ENCODE data around the gene EEA1. TPM values are rescaled to one million over a fixed set of nuclear protein-coding genes. Genes with fewer than 3 reads are reported as not detected.
"Not testable (repeated sequence)": the region's sequence is repeated elsewhere in the genome, so short reads cannot be mapped to it uniquely, and the experiment has no call there.

The EEA1 gene
- total RNA-seq, 8 experiments from 2014 or later: 10.6 to 49.2 (median 19.1) TPM

DNA sequence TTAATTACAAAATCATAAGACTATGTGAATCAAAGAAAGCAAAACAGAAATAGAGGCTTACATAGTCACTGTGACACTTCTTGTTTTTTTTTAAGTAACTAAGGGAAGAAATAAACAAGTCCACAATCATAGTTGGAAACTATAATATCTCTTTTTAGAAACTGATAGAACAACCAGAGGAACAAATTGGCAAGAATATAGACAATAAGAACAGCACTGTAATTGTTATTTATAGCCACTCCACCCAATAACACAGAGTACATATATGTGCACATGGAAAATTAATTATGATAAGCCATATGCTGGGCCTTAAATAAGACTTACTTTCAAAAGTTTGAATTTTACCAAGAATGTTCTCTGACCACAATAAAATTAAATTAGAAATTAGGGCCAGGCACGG, 125.2 kb downstream of the EEA1 start:
- ATAC-seq (replicated peaks in 6 of 8): peak in 1 of 8 experiments; percentile 55
- Histone ChIP-seq H3K4me1 (replicated peaks in 1 of 2) (no peaks in the 10 kb centered on the region), H3K27ac (no peak overlapping the region), H3K4me3 (no peak overlapping the region)
- 57 to 100% (median 100%) methylated on average over 1 of the region's 1 CpG; no CpG with 5 or more reads in 7 of the 10 experiments for WGBS, 10 experiments
- in situ Hi-C loops (cut with MboI; ENCODE audit: low pct_unique_long_range_greater_than_20kb in 2 of 9, low sequenced_read_pairs in 9 of 9, unreplicated experiment in 9 of 9): no loop called here

DNA sequence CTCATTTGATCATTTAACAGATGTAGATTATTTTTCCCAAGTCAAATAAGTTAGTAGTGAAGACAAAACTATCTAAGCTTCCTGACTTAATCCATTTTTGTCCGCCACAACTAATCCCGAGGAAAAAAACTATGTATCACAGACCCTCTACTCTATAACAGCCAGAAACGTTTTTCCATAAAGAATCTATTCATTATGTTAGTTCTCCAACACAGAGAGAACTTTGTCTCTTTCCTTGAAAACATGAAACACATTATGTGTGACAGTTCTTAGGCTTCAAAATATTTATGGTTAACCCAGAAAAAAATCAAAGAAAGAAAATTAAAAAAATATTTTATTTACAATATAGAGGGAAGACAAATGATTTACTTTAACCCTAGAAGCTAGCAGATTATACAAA, 126.2 kb downstream of the EEA1 start:
- Histone ChIP-seq H3K27ac (no peak overlapping the region), H3K4me1 (replicated peaks in 1 of 2) (no peaks in the 10 kb centered on the region), H3K4me3 (no peak overlapping the region)
- ATAC-seq (replicated peaks in 6 of 8): no peak
- in situ Hi-C loops (cut with MboI; ENCODE audit: low pct_unique_long_range_greater_than_20kb in 2 of 9, low sequenced_read_pairs in 9 of 9, unreplicated experiment in 9 of 9): no loop called here
- WGBS, 10 experiments: 20 to 100% (median 77%) methylated on average over 1 to 3 of the region's 3 CpGs; no CpG with 5 or more reads in 1 of the 10 experiments

DNA sequence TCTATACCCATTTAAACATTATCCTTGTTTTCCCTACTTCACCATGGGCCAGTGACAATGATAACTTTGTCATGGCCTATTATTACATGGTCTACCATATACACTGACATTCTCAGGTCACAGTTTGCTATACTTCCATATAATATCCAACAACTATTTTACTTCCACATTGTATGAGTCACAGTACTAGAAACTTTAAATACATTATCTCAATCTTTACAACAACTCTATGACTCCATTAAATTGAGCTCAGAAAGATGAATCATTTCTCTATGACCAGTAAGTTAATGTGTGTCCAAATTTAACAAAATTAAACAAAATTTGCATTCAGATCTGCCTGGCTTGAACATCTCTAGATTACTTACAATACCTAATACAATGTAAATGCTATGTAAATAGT, 132.4 kb downstream of the EEA1 start:
- H3K4me1 ChIP-seq (replicated peaks in 1 of 2): no peaks in the 10 kb centered on the region
- ATAC-seq (replicated peaks in 6 of 8): no peak
- H3K27ac ChIP-seq: no peak overlapping the region
- H3K4me3 ChIP-seq: no peak overlapping the region
- in situ Hi-C loops (cut with MboI; ENCODE audit: low pct_unique_long_range_greater_than_20kb in 2 of 9, low sequenced_read_pairs in 9 of 9, unreplicated experiment in 9 of 9): no loop called here

DNA sequence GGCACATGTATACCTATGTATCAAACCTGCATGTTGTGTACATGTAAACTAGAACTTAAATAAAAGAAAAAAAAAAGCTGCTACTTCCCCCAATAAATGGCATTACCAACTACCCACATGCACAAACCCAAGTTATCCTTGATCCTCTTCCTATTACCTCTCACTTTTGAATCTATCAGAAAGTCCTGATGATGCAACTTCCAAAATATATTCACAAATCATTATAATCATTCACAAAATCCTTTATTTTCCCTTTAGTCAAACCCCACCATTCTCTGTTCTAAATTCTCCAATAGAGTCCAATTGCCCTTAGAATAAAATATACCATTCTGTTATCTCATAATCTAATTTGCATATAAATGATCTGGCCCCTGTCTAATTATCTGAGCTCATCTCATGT, 134.3 kb downstream of the EEA1 start:
- in situ Hi-C loops (cut with MboI; ENCODE audit: low pct_unique_long_range_greater_than_20kb in 2 of 9, low sequenced_read_pairs in 9 of 9, unreplicated experiment in 9 of 9): no loop called here
- no peak for ATAC-seq (replicated peaks in 6 of 8)

DNA sequence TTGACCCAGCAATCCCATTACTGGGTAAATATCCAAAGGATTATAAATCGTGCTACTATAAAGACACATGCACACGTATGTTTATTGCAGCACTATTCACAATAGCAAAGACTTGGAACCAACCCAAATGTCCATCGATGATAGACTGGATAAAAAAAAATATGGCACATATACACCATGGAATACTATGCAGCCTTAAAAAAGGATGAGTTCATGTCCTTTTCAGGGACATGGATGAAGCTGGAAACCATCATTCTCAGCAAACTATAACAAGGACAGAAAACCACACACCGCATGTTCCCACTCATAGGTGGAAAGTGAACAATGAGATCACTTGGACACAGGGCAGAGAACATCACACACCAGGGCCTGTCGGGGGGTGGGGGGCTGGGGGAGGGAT, 134.7 kb downstream of the EEA1 start:
- ATAC-seq (replicated peaks in 6 of 8); in situ Hi-C loops (cut with MboI; ENCODE audit: low pct_unique_long_range_greater_than_20kb in 2 of 9, low sequenced_read_pairs in 9 of 9, unreplicated experiment in 9 of 9): not testable (repeated sequence)

More for the DNA sequence above, 134.3 kb downstream of the EEA1 start:
- no peak overlapping the region for H3K4me3 ChIP-seq
- H3K27ac ChIP-seq: no peak overlapping the region
- no peaks in the 10 kb centered on the region for H3K4me1 ChIP-seq (replicated peaks in 1 of 2)

DNA sequence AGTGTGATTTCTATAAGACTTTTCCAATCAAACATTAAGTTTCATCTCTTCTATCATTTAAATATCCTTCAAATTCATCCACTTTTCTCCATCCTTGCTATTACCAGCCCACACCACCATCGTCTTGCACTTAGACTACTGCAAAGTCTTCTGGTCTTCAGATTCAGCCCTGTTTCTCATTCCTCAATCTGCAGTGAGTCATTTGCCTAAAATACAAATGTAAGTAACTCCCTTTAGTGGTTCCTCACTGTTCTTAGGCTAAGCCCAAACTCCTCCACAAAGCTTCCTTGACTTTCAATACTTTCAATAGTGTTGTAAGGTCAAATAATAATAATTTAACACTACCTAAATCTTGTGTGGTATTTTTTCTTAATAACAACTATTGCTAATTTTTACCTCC, 143.1 kb downstream of the EEA1 start:
- peak in 3 of 8 experiments; percentile 21 to 81 (median 76) for ATAC-seq (replicated peaks in 6 of 8)
- WGBS, 10 experiments: 0 to 100% (median 87%) methylated on average over 1 of the region's 1 CpG; no CpG with 5 or more reads in 2 of the 10 experiments
- in situ Hi-C loops (cut with MboI; ENCODE audit: low pct_unique_long_range_greater_than_20kb in 2 of 9, low sequenced_read_pairs in 9 of 9, unreplicated experiment in 9 of 9): no loop called here
- Histone ChIP-seq H3K27ac (no peak overlapping the region), H3K4me1 (replicated peaks in 1 of 2) (no peaks in the 10 kb centered on the region), H3K4me3 (no peak overlapping the region)

More for the DNA sequence above, 134.7 kb downstream of the EEA1 start:
- H3K4me1 ChIP-seq (replicated peaks in 1 of 2); H3K4me3 ChIP-seq; H3K27ac ChIP-seq: not testable (repeated sequence)
- 100% methylated on average over 1 to 2 of the region's 5 CpGs; no CpG with 5 or more reads in 7 of the 10 experiments for WGBS, 10 experiments

DNA sequence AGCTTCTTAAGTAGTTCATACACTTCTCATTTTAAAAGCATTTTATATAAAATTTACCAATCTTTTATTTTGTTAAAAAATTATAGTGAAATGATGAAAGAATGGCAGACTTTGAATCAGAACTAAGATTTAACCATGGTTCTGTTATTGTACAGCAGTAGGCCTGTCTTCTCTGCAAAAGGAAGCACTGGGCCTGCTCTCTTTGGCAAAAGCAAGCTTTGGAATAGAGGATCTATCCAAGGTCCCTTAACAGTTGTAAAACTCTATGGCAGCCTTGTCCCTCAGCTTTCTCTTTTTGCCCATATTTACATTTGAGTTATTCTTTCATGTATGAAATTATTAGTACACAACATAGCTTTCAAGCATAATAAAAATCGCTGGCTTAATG, 143.5 kb downstream of the EEA1 start:
- no peak overlapping the region for H3K27ac ChIP-seq
- 25 to 100% (median 86%) methylated on average over 1 of the region's 1 CpG; no CpG with 5 or more reads in 2 of the 10 experiments for WGBS, 10 experiments
- no peaks in the 10 kb centered on the region for H3K4me1 ChIP-seq (replicated peaks in 1 of 2)
- ATAC-seq (replicated peaks in 6 of 8): peak in 2 of 8 experiments; percentile 6 to 22
- H3K4me3 ChIP-seq: no peak overlapping the region
- in situ Hi-C loops (cut with MboI; ENCODE audit: low pct_unique_long_range_greater_than_20kb in 2 of 9, low sequenced_read_pairs in 9 of 9, unreplicated experiment in 9 of 9): no loop called here

DNA sequence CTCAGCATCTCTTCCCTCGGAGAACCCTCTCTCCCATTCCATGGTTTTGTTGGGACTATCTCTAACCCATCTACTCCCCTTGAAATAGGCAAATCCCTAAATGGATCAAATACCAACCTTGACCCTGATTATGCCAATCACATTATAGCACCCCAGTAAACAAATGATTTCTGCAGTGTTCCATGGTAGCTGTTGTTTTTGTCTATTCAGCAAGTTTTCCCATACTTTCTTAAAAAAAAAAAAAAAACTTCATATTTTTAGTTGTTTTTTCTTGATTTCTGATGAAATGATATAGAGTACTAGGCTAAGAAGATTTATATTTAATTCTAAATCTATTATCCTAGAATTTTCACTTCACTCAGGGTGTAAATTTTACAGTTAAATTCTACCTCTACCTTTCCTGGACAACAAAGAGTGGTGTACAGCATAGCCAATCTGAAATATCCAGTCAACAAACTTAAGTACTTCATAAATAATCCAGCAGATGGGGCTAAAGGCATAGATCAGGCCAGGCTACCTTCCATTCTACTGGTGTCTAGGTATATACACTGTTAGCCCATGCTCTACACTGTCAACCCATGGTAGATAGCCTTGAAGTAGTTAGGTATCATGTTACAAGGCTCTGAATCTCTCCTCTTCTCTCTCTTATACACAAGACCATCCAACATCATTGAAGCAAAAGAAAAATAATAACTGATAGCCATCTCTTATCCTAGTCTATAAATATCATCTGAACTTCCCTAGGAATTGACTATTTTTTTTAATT, 144.1 kb downstream of the EEA1 start:
- no peak overlapping the region for H3K4me3 ChIP-seq
- H3K4me1 ChIP-seq (replicated peaks in 1 of 2): no peaks in the 10 kb centered on the region
- in situ Hi-C loops (cut with MboI; ENCODE audit: low pct_unique_long_range_greater_than_20kb in 2 of 9, low sequenced_read_pairs in 9 of 9, unreplicated experiment in 9 of 9): no loop called here
- 0 to 100% (median 63%) methylated on average over 1 of the region's 1 CpG; no CpG with 5 or more reads in 1 of the 10 experiments for WGBS, 10 experiments
- ATAC-seq (replicated peaks in 6 of 8): peak; percentile 63 to 98 (median 85)
- no peak overlapping the region for H3K27ac ChIP-seq

DNA sequence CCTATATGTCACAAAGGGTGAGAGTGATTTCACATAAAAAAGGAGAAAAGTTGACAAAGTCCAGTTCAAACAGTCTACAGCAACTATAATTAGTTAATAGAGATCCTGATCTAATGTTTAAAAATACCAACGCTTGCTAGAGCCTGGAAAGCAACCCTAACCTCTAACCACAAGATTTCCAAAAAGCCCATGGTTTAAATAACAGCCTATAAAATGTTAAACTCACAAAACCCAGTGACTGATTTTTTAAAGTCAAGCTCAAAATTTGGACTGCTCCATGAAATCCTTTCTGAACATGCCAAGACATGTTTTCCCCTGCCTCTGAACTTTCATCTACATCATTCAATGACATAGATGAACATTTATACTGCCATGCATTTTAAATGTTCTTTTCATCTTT, 144.7 kb downstream of the EEA1 start:
- no peak overlapping the region for H3K27ac ChIP-seq
- no peak overlapping the region for H3K4me3 ChIP-seq
- no peaks in the 10 kb centered on the region for H3K4me1 ChIP-seq (replicated peaks in 1 of 2)
- 67 to 100% (median 100%) methylated on average over 1 of the region's 1 CpG; no CpG with 5 or more reads in 3 of the 10 experiments for WGBS, 10 experiments
- in situ Hi-C loops (cut with MboI; ENCODE audit: low pct_unique_long_range_greater_than_20kb in 2 of 9, low sequenced_read_pairs in 9 of 9, unreplicated experiment in 9 of 9): no loop called here
- ATAC-seq (replicated peaks in 6 of 8): peak in 2 of 8 experiments; percentile 8 to 10

DNA sequence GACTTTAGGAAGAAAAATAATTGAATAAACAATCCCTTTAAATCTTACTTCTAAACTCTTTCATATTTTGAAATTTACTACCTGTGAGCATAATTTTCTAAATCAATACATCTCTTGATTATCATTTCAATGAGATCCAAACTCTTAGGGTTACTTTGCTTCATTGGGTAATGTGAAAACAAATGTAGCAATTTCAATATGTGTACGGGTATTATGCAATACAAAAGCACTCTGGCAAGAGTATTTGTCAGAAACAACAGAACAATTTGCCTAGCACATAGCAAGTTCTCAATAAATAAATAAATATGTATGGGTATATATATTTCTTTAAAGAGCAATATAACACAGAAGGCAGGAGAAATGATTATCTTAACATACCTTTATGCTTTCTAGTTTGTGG, 149.2 kb downstream of the EEA1 start:
- no peaks in the 10 kb centered on the region for H3K4me1 ChIP-seq (replicated peaks in 1 of 2)
- no peak overlapping the region for H3K4me3 ChIP-seq
- no peak for ATAC-seq (replicated peaks in 6 of 8)
- H3K27ac ChIP-seq: no peak overlapping the region
- 31 to 100% (median 77%) methylated on average over 1 of the region's 1 CpG for WGBS, 10 experiments
- in situ Hi-C loops (cut with MboI; ENCODE audit: low pct_unique_long_range_greater_than_20kb in 2 of 9, low sequenced_read_pairs in 9 of 9, unreplicated experiment in 9 of 9): no loop called here

DNA sequence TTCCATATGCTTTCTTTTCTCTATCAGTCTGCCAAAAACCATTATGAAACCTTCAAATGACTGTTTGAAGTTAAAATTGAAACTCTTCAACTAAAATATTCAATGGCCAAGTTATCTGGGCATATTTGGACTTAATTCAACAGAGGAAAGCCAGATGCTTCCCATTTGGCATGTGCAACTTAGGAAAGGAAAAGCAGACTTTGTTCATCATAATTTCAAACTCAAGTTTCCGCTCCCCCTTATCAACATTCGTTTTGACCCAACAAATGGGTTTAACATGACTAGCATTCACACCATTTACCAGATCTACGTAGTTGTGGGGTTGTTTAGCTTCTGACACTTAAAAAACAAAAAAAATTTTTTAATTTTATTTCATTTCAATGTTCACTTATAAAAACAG, 150.6 kb downstream of the EEA1 start:
- H3K4me3 ChIP-seq: no peak overlapping the region
- H3K4me1 ChIP-seq (replicated peaks in 1 of 2): no peaks in the 10 kb centered on the region
- no peak for ATAC-seq (replicated peaks in 6 of 8)
- in situ Hi-C loops (cut with MboI; ENCODE audit: low pct_unique_long_range_greater_than_20kb in 2 of 9, low sequenced_read_pairs in 9 of 9, unreplicated experiment in 9 of 9): no loop called here
- WGBS, 10 experiments: 47 to 100% (median 94%) methylated on average over 1 to 3 of the region's 3 CpGs
- no peak overlapping the region for H3K27ac ChIP-seq

DNA sequence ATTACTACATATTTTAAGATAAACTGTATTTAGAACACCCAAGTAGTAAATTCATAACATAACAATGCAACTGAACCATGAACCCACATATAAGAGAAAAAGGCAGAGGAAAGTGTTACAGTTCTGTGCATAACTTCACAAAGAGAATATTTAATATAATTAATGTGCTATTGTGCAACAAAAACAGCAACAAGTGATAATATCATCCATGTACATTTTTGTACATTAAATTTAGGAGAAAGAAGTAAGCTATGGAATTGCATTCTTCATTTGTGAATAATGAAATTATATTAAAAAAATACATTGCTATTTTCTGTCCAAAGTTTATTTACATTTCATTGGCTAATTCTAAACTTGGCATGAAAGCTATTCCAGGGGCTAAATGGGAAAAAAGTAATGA, 153.7 kb downstream of the EEA1 start:
- H3K4me3 ChIP-seq: no peak overlapping the region
- H3K27ac ChIP-seq: no peak overlapping the region
- no peaks in the 10 kb centered on the region for H3K4me1 ChIP-seq (replicated peaks in 1 of 2)
- no peak for ATAC-seq (replicated peaks in 6 of 8)
- in situ Hi-C loops (cut with MboI; ENCODE audit: low pct_unique_long_range_greater_than_20kb in 2 of 9, low sequenced_read_pairs in 9 of 9, unreplicated experiment in 9 of 9): no loop called here

DNA sequence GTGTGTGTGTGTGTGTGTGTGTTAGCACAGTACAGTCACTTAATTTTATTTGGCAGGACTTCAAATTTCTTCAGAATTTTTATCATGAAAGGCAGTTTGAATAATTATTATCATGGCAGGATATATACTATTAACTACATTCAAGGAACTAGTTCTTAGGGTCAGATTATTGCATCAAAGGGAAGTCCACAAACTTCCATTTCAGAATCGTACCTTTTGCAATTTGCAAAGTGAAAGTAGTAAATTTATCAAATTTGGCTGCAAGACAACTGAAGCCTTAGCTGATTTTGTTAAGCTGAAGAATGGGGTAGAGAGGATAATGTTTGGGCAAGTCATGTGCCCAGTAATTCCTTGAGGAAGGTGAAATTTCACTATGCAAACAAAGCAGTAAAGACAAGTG, 158.1 kb downstream of the EEA1 start:
- no peak for ATAC-seq (replicated peaks in 6 of 8)
- no peak overlapping the region for H3K4me3 ChIP-seq
- no peak overlapping the region for H3K27ac ChIP-seq
- in situ Hi-C loops (cut with MboI; ENCODE audit: low pct_unique_long_range_greater_than_20kb in 2 of 9, low sequenced_read_pairs in 9 of 9, unreplicated experiment in 9 of 9): no loop called here
- 60 to 100% (median 93%) methylated on average over 1 of the region's 1 CpG; no CpG with 5 or more reads in 2 of the 10 experiments for WGBS, 10 experiments
- H3K4me1 ChIP-seq (replicated peaks in 1 of 2): peaks cover 0 to 12% of the 10 kb centered on the region in 2 donors
